Liver (tissue), 3 donors: ENCODE measurements around the gene LRRC18.

Source experiments
- CTCF ChIP-seq: fragments of 150-350 bp; IDR thresholded peaks from 2 replicates; pipeline ENCODE4 v1.5.1; 2017; ENCODE audit warnings: improper control_type of control experiment, low read depth, low read length; ENCODE audit not compliant: missing input control
- EGR1 ChIP-seq, 2 donors: IDR thresholded peaks; 2 replicates each; pipeline ENCODE4 v1.6.1; 2016 to 2018; ENCODE audit warnings: antibody characterized with exemption in 2 of 2, low read depth in 2 of 2
- FOXA2 ChIP-seq: IDR thresholded peaks from 2 replicates; pipeline ENCODE4 v1.6.1; 2016; ENCODE audit warnings: antibody characterized with exemption
- donor health status: healthy.
- donor health status: healthy.

GRCh38 chr10:48924988-48925387 lies 14.7 kb downstream of the LRRC18 start:
- no peak for TF ChIP-seq CTCF
- TF ChIP-seq EGR1 (IDR thresholded peaks at IDR 0.05; ENCODE audit: low read depth in 2 of 2): no peak
- TF ChIP-seq FOXA2: no peak
